HG03565 (cell line): ENCODE data around the gene FRK.
A peak's percentile ranks its signal among the peaks of the same experiment; 100 is the strongest.

Experiments
- ATAC-seq: cut with Tn5 transposase; IDR thresholded peaks from one replicate; pipeline ENCODE4 v1.9.1; 2021; ENCODE audit warnings: mild to moderate bottlenecking, moderate library complexity; ENCODE audit not compliant: unreplicated experiment

FRK gene

GRCh38 chr6:116036885-116037284 lies 23.8 kb downstream of the FRK start:
- ATAC-seq: no peak

- no peak for ATAC-seq
Measured at GRCh38 chr6:116036075-116036773, 24.5 kb downstream of the FRK start.

GRCh38 chr6:116035616-116036015 lies 25.1 kb downstream of the FRK start:
- no peak for ATAC-seq

- no peak for ATAC-seq
Measured at GRCh38 chr6:116034327-116034726, 26.4 kb downstream of the FRK start.

- ATAC-seq: no peak
Measured at GRCh38 chr6:116033687-116034303, 26.9 kb downstream of the FRK start.

- ATAC-seq: no peak
Measured at GRCh38 chr6:116030770-116031169, 29.9 kb downstream of the FRK start.

- peak; percentile 42 for ATAC-seq
Measured at GRCh38 chr6:116029535-116029934, 31.2 kb downstream of the FRK start.

- ATAC-seq: no peak
Measured at GRCh38 chr6:116028233-116028632, 32.5 kb downstream of the FRK start.

GRCh38 chr6:116027801-116028200 lies 32.9 kb downstream of the FRK start:
- ATAC-seq: peak; percentile 71

- no peak for ATAC-seq
Measured at GRCh38 chr6:116025405-116025804, 35.3 kb downstream of the FRK start.

- ATAC-seq: no peak
Measured at GRCh38 chr6:116022841-116023445, 37.7 kb downstream of the FRK start.

GRCh38 chr6:116020738-116021137 lies 40.0 kb downstream of the FRK start:
- no peak for ATAC-seq

- ATAC-seq: peak; percentile 79
Measured at GRCh38 chr6:116019428-116019827, 41.3 kb downstream of the FRK start.

GRCh38 chr6:116018976-116019375 lies 41.7 kb downstream of the FRK start:
- ATAC-seq: no peak

- no peak for ATAC-seq
Measured at GRCh38 chr6:116017546-116018295, 43.0 kb downstream of the FRK start.

GRCh38 chr6:116016846-116017545 lies 43.7 kb downstream of the FRK start:
- ATAC-seq: no peak

GRCh38 chr6:116015983-116016382 lies 44.7 kb downstream of the FRK start:
- ATAC-seq: no peak

- ATAC-seq: no peak
Measured at GRCh38 chr6:116015561-116015960, 45.1 kb downstream of the FRK start.

- ATAC-seq: no peak
Measured at GRCh38 chr6:116012951-116013350, 47.7 kb downstream of the FRK start.

GRCh38 chr6:116012471-116012949 lies 48.2 kb downstream of the FRK start:
- no peak for ATAC-seq

- ATAC-seq: peak; percentile 57
Measured at GRCh38 chr6:116011520-116011919, 49.2 kb downstream of the FRK start.
